ENCODE measurements around the gene ACY1.

- TF ChIP-seq, protein P1, sequence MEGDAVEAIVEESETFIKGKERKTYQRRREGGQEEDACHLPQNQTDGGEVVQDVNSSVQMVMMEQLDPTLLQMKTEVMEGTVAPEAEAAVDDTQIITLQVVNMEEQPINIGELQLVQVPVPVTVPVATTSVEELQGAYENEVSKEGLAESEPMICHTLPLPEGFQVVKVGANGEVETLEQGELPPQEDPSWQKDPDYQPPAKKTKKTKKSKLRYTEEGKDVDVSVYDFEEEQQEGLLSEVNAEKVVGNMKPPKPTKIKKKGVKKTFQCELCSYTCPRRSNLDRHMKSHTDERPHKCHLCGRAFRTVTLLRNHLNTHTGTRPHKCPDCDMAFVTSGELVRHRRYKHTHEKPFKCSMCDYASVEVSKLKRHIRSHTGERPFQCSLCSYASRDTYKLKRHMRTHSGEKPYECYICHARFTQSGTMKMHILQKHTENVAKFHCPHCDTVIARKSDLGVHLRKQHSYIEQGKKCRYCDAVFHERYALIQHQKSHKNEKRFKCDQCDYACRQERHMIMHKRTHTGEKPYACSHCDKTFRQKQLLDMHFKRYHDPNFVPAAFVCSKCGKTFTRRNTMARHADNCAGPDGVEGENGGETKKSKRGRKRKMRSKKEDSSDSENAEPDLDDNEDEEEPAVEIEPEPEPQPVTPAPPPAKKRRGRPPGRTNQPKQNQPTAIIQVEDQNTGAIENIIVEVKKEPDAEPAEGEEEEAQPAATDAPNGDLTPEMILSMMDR (IDR thresholded peaks at IDR 0.05; ENCODE audit: low read length), result no peak
- TF ChIP-seq EZH2 (optimal IDR thresholded peaks at IDR 0.05; ENCODE audit: low read depth, low read length), result no peak
Measured at GRCh38 chr3:52034212-52034611, 50.9 kb downstream of the ACY1 start.

All from MM.1S (cell line).